ENCODE data around the gene CDKN2B.

DNA sequence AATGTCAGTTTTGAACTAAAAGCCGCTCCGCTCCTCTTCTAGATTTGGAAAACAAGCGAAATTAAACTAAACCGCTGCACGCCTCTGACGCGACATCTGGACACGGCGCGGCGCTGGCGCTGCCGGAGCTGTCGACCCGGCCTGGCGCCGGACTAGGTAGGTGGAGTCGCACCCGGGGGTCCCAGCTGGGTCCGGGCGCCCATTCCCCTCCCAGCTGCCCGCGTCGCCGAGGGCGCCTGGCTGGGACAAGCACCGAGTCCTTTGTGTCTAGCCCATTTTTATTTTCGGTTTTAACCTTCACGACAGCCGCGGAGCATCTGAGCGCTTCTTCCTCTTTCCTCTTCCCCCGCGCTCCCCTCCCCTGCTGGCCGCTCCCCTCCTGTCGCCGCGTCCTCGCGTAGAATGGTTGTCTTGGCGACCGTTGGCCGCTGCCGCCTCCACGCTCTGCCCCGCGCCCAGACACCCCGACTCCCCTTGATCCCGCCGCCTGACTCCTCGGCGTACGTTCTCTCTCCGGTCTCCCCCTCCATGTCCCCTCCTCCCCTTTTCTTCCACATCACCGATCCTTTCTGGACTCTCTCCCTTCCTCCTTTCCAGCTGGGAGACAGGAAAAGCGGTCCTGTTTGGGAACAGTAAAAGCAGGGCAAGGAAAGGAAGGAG, 14.0 kb downstream of the CDKN2B start:
- no peak for TF ChIP-seq POLR2A (IDR thresholded peaks at IDR 0.05; ENCODE audit: extremely low read depth, insufficient read length)
- TF ChIP-seq, protein P1, sequence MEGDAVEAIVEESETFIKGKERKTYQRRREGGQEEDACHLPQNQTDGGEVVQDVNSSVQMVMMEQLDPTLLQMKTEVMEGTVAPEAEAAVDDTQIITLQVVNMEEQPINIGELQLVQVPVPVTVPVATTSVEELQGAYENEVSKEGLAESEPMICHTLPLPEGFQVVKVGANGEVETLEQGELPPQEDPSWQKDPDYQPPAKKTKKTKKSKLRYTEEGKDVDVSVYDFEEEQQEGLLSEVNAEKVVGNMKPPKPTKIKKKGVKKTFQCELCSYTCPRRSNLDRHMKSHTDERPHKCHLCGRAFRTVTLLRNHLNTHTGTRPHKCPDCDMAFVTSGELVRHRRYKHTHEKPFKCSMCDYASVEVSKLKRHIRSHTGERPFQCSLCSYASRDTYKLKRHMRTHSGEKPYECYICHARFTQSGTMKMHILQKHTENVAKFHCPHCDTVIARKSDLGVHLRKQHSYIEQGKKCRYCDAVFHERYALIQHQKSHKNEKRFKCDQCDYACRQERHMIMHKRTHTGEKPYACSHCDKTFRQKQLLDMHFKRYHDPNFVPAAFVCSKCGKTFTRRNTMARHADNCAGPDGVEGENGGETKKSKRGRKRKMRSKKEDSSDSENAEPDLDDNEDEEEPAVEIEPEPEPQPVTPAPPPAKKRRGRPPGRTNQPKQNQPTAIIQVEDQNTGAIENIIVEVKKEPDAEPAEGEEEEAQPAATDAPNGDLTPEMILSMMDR (IDR thresholded peaks at IDR 0.05; ENCODE audit: low read depth, low read length): no peak
- TF ChIP-seq, protein P2, sequence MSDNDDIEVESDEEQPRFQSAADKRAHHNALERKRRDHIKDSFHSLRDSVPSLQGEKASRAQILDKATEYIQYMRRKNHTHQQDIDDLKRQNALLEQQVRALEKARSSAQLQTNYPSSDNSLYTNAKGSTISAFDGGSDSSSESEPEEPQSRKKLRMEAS (IDR thresholded peaks at IDR 0.05; ENCODE audit: low read depth, low read length): no peak
